GM23338 (cell line): ENCODE measurements around the gene TLR3.

Experiments
- EZH2 ChIP-seq: fragments of 200-600 bp; sonication (generic); IDR thresholded peaks from one replicate; pipeline ENCODE4 v1.8.0; 2017; ENCODE audit warnings: antibody characterized with exemption, mild to moderate bottlenecking, low read depth; ENCODE audit not compliant: unreplicated experiment
- NANOG ChIP-seq: IDR thresholded peaks from 2 replicates; pipeline ENCODE4 v1.6.1; 2016; ENCODE audit warnings: antibody characterized with exemption, borderline replicate concordance
- POLR2AphosphoS5 ChIP-seq: IDR thresholded peaks from 2 replicates; pipeline ENCODE4 v1.6.1; 2016; ENCODE audit warnings: antibody characterized with exemption, low read depth
- ZNF114 ChIP-seq: fragments of 250-450 bp; sonication (Bioruptor Pico); IDR thresholded peaks from 2 replicates; pipeline ENCODE4 v1.5.0; 2020; ENCODE audit warnings: mild to moderate bottlenecking, moderate library complexity
- TF ChIP-seq, protein P1 (sequence below), 2 experiments: fragments of 200-600 bp in 1 of 2; sonication (generic) in 1 of 2; conservative IDR thresholded peaks; 2 replicates each; pipeline versions ENCODE4 v1.5.1 to v1.6.1; 2016 to 2017; ENCODE audit warnings: antibody characterized with exemption in 2 of 2, low read depth in 2 of 2, mild to moderate bottlenecking in 2 of 2, moderate library complexity in 1 of 2
- TF ChIP-seq, protein P2 (sequence below): IDR thresholded peaks from one replicate; pipeline ENCODE4 v1.6.1; 2018; ENCODE audit warnings: antibody characterized with exemption; ENCODE audit not compliant: unreplicated experiment

DNA sequence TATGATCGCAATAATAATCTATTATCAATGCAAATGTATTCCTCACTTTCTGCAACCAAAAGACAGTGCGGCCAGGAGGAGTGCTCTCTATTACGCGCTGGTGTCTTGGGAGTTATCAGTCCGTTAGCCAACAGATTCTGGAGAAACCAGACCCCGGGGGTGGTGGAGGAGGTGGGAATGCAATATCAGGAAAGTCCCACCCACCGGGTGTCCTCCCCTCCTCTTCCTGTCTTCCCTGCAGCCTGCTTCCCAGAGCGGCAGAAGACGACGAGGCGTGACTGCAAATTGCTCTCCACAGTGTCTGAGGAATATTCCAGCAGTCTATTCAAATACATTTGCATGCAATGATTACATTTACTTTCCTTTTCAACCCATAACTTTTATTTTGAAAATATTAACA, 17.9 kb upstream of the TLR3 start:
- TF ChIP-seq, protein P1, sequence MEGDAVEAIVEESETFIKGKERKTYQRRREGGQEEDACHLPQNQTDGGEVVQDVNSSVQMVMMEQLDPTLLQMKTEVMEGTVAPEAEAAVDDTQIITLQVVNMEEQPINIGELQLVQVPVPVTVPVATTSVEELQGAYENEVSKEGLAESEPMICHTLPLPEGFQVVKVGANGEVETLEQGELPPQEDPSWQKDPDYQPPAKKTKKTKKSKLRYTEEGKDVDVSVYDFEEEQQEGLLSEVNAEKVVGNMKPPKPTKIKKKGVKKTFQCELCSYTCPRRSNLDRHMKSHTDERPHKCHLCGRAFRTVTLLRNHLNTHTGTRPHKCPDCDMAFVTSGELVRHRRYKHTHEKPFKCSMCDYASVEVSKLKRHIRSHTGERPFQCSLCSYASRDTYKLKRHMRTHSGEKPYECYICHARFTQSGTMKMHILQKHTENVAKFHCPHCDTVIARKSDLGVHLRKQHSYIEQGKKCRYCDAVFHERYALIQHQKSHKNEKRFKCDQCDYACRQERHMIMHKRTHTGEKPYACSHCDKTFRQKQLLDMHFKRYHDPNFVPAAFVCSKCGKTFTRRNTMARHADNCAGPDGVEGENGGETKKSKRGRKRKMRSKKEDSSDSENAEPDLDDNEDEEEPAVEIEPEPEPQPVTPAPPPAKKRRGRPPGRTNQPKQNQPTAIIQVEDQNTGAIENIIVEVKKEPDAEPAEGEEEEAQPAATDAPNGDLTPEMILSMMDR (conservative IDR thresholded peaks at IDR 0.05; ENCODE audit: low read depth in 2 of 2), result no peak
- no peak for TF ChIP-seq EZH2
- TF ChIP-seq POLR2AphosphoS5, result no peak
- TF ChIP-seq, protein P2, sequence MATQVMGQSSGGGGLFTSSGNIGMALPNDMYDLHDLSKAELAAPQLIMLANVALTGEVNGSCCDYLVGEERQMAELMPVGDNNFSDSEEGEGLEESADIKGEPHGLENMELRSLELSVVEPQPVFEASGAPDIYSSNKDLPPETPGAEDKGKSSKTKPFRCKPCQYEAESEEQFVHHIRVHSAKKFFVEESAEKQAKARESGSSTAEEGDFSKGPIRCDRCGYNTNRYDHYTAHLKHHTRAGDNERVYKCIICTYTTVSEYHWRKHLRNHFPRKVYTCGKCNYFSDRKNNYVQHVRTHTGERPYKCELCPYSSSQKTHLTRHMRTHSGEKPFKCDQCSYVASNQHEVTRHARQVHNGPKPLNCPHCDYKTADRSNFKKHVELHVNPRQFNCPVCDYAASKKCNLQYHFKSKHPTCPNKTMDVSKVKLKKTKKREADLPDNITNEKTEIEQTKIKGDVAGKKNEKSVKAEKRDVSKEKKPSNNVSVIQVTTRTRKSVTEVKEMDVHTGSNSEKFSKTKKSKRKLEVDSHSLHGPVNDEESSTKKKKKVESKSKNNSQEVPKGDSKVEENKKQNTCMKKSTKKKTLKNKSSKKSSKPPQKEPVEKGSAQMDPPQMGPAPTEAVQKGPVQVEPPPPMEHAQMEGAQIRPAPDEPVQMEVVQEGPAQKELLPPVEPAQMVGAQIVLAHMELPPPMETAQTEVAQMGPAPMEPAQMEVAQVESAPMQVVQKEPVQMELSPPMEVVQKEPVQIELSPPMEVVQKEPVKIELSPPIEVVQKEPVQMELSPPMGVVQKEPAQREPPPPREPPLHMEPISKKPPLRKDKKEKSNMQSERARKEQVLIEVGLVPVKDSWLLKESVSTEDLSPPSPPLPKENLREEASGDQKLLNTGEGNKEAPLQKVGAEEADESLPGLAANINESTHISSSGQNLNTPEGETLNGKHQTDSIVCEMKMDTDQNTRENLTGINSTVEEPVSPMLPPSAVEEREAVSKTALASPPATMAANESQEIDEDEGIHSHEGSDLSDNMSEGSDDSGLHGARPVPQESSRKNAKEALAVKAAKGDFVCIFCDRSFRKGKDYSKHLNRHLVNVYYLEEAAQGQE, result no peak
- TF ChIP-seq NANOG, result no peak
- no peak for TF ChIP-seq ZNF114 (CRISPR knock-in tag)
